HepG2 (cell line): ENCODE measurements around the gene LATS2. TPM values are rescaled to one million over a fixed set of nuclear protein-coding genes. Genes with fewer than 3 reads are reported as not detected.

Experiments used
- ADNP ChIP-seq: sonication (generic); formaldehyde crosslinking; IDR thresholded peaks from 2 replicates; pipeline ENCODE4 v1.4.0; 2020; ENCODE audit warnings: missing genetic modification reagents
- ATM ChIP-seq: fragments of 450-650 bp; IDR thresholded peaks from 2 replicates; pipeline ENCODE4 v1.7.1; 2017; ENCODE audit warnings: mild to moderate bottlenecking, borderline replicate concordance
- CAMTA2 ChIP-seq: sonication (generic); formaldehyde crosslinking; IDR thresholded peaks from 2 replicates; pipeline ENCODE4 v1.4.0; 2020; ENCODE audit warnings: mild to moderate bottlenecking, missing genetic modification reagents, borderline replicate concordance
- CHCHD3 ChIP-seq: sonication (generic); formaldehyde crosslinking; IDR thresholded peaks from 2 replicates; pipeline ENCODE4 v1.8.0; 2022; ENCODE audit warnings: mild to moderate bottlenecking, missing genetic modification reagents, moderate library complexity
- HHEX ChIP-seq: IDR thresholded peaks from 2 replicates; pipeline ENCODE4 v1.6.1; 2016; ENCODE audit warnings: control low read depth
- KIAA2018 ChIP-seq: sonication (generic); formaldehyde crosslinking; IDR thresholded peaks from 2 replicates; pipeline ENCODE4 v1.5.0; 2020; ENCODE audit warnings: mild to moderate bottlenecking, missing genetic modification reagents, borderline replicate concordance
- SALL1 ChIP-seq: sonication (generic); formaldehyde crosslinking; IDR thresholded peaks from 2 replicates; pipeline ENCODE4 v1.8.0; 2022; ENCODE audit warnings: mild to moderate bottlenecking, missing genetic modification reagents
- SMARCC2 ChIP-seq: fragments of 450-650 bp; IDR thresholded peaks from 2 replicates; pipeline ENCODE4 v1.6.1; 2017; ENCODE audit warnings: antibody characterized with exemption, mild to moderate bottlenecking
- TRIM24 ChIP-seq: sonication (generic); formaldehyde crosslinking; IDR thresholded peaks from 2 replicates; pipeline ENCODE4 v1.8.0; 2022; ENCODE audit warnings: mild to moderate bottlenecking, missing genetic modification reagents
- ZBTB14 ChIP-seq: sonication (generic); formaldehyde crosslinking; IDR thresholded peaks from 2 replicates; pipeline ENCODE4 v1.4.0; 2020; ENCODE audit warnings: missing genetic modification reagents
- ZBTB33 ChIP-seq: sonication (generic); formaldehyde crosslinking; IDR thresholded peaks from 2 replicates; pipeline ENCODE4 v1.4.0; 2020; ENCODE audit warnings: missing genetic modification reagents
- ZNF609 ChIP-seq: sonication (generic); formaldehyde crosslinking; IDR thresholded peaks from 2 replicates; pipeline ENCODE4 v1.4.0; 2020; ENCODE audit warnings: mild to moderate bottlenecking, missing genetic modification reagents, borderline replicate concordance
- polyA plus RNA-seq, 8 experiments: library from polyadenylated mRNA; depleted of rRNA in 3 of 8; stranded (reverse) in 7 of 8; unstranded in 1 of 8; fragments of >200 nt; fragmentation: Illumina TruSeq in 4 of 8; extraction: Trizol in 4 of 8; gene quantifications; 2 replicates each; pipeline versions ENCODE4 v1.2.1 to v1.2.3, GENCODE V29; 2011 to 2016; ENCODE audit warnings: low read depth in 4 of 8, missing spikeins in 1 of 8, mixed read lengths in 1 of 8; ENCODE audit not compliant: insufficient read depth in 1 of 8
- total RNA-seq, 5 experiments: library from RNA; depleted of rRNA; stranded (reverse); fragments of >200 nt; fragmentation: Illumina TruSeq; extraction: Trizol; gene quantifications; 2 replicates each; pipeline ENCODE4 v1.2.3, GENCODE V29; 2016; ENCODE audit warnings: low read depth in 1 of 5

Gene LATS2
- total and polyA plus RNA-seq, 2 of the 13 experiments (the other 11 are each of a cell fraction or from before 2014, with no cell fraction given) = 7.3 to 8.5 TPM

- TF ChIP-seq KIAA2018 (CRISPR knock-in tag) (no peak), ZBTB14 (CRISPR knock-in tag) (no peak), ZBTB33 (peak; percentile 7; the same call in 1 of the 2 replicates), SMARCC2 (no peak), CAMTA2 (0 out of 2 replicates have a peak, but pooled peaks have one; percentile 1), TRIM24 (no peak), SALL1 (CRISPR knock-in tag) (peak; percentile 90), HHEX (no peak), ADNP (CRISPR knock-in tag) (peak; percentile 46; the same call in 1 of the 2 replicates), CHCHD3 (CRISPR knock-in tag) (no peak), ATM (no peak), ZNF609 (peak; percentile 65; the same call in 1 of the 2 replicates)
These were observed at the start of gene LATS2 (continued) for GRCh38 chr13:21061029-21061763.
